Activated CD8-positive, alpha-beta T cell treated with anti-CD3 and anti-CD28 coated beads for 36 hours (primary cell): ENCODE measurements around the gene CDC42EP3. TPM values are rescaled to one million over a fixed set of nuclear protein-coding genes. Genes with fewer than 3 reads are reported as not detected.

Source experiments
- ATAC-seq: fragments of 200-7000 bp; cut with Tn5 transposase; one replicate; pipeline ENCODE4 v1.10.0; 2021; ENCODE audit warnings: mild to moderate bottlenecking, moderate library complexity
- CTCF ChIA-PET: fragments of 350-600 bp; sonication (Branson Sonifier 250); formaldehyde crosslinking; loops from one replicate; lab custom pipeline; 2021; ENCODE audit warnings: antibody characterized with exemption; lab: Charles Lee
- POLR2A ChIA-PET: fragments of 350-600 bp; sonication (Branson Sonifier 250); formaldehyde crosslinking; loops from one replicate; lab custom pipeline; 2021; ENCODE audit warnings: antibody characterized with exemption; lab: Charles Lee
- DNase-seq: peaks from one replicate; pipeline ENCODE4 v3.0.0-alpha.2; 2020
- H3K27ac Mint-ChIP-seq: one replicate; pipeline ENCODE4 v1.8.0; 2021; ENCODE audit warnings: mild to moderate bottlenecking, mixed read lengths
- H3K27me3 Mint-ChIP-seq: one replicate; pipeline ENCODE4 v1.8.0; 2021; ENCODE audit warnings: mixed read lengths
- H3K36me3 Mint-ChIP-seq: one replicate; pipeline ENCODE4 v1.8.0; 2021; ENCODE audit warnings: low read depth, mixed read lengths
- H3K4me1 Mint-ChIP-seq: one replicate; pipeline ENCODE4 v1.8.0; 2021; ENCODE audit warnings: low read depth, mixed read lengths
- H3K4me3 Mint-ChIP-seq: one replicate; pipeline ENCODE4 v1.8.0; 2021; ENCODE audit warnings: mild to moderate bottlenecking, moderate library complexity, mixed read lengths
- H3K9me3 Mint-ChIP-seq: one replicate; pipeline ENCODE4 v1.8.0; 2021; ENCODE audit warnings: mixed read lengths
- intact Hi-C: fragments of 100-400 bp; cut with micrococcal nuclease; formaldehyde crosslinking; loops from one replicate; pipeline ENCODE4 v1.10.0; 2022
- total RNA-seq, 2 experiments: library from RNA; stranded (reverse); gene quantifications; one replicate each; pipeline ENCODE4 v1.2.3, GENCODE V29; 2021
- TF ChIP-seq, protein P1 (sequence below): fragments of 200-600 bp; IDR thresholded peaks from one replicate; pipeline ENCODE4 v1.8.0; 2022; ENCODE audit warnings: antibody characterized with exemption, mild to moderate bottlenecking

The CDC42EP3 gene
- total RNA-seq, 2 experiments from 2014 or later = 18.8 to 22.6 TPM

DNA sequence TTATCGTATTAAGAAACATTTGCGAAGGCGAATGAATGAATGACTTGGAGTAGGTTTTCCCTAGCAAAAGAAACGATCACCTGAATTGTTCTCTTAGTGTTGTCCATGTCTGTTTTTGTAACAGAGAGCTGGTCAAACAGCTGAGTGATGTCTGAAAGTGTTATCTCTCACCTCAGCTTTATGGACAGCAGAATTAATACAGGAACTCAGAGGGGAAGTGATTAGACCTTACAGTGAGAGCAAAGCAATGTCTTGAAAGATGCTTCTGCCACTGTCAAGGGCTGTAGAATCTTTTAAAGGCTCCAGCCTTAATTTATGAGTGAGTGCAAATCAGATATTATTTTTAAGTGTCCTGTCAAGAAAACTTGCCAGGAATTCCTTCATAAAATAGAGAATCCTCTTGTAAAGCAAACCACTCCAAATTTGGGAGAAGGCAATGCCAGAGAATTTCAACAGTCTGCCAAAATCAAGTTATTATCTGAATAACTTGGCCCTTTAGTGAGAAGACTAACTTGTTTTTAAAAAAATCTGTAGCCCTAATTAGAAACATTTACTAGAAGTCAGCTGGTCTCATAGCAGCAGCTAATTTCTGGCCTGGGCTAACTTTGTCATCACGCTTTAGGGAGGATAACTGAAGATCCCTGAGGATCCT is 60.7 kb downstream of the CDC42EP3 start:
- no peak for ATAC-seq
- H3K36me3 Mint-ChIP-seq = no peaks in the 10 kb centered on the region
- no peak overlapping the region for H3K4me3 Mint-ChIP-seq
- H3K9me3 Mint-ChIP-seq = peaks cover 10% of the 10 kb centered on the region
- no peak overlapping the region for H3K27ac Mint-ChIP-seq
- intact Hi-C loops = no loop called here
- CTCF ChIA-PET = interaction anchor here (0.6 to 1.8 kb wide), 3 partner anchors 10 to 12 kb away, joined by 3 to 5 read pairs (median 3); no protein-coding TSS in a partner anchor
- no peak for DNase-seq
- TF ChIP-seq, protein P1, sequence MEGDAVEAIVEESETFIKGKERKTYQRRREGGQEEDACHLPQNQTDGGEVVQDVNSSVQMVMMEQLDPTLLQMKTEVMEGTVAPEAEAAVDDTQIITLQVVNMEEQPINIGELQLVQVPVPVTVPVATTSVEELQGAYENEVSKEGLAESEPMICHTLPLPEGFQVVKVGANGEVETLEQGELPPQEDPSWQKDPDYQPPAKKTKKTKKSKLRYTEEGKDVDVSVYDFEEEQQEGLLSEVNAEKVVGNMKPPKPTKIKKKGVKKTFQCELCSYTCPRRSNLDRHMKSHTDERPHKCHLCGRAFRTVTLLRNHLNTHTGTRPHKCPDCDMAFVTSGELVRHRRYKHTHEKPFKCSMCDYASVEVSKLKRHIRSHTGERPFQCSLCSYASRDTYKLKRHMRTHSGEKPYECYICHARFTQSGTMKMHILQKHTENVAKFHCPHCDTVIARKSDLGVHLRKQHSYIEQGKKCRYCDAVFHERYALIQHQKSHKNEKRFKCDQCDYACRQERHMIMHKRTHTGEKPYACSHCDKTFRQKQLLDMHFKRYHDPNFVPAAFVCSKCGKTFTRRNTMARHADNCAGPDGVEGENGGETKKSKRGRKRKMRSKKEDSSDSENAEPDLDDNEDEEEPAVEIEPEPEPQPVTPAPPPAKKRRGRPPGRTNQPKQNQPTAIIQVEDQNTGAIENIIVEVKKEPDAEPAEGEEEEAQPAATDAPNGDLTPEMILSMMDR = no peak
- peaks cover 21% of the 10 kb centered on the region for H3K4me1 Mint-ChIP-seq
- POLR2A ChIA-PET = interaction anchor here (1.2 kb wide), 1 partner anchor 21 kb away, joined by 3 read pairs; no protein-coding TSS in a partner anchor
- H3K27me3 Mint-ChIP-seq = no peaks in the 10 kb centered on the region

GRCh38 chr2:37609782-37610181 is 61.7 kb downstream of the CDC42EP3 start:
- TF ChIP-seq, protein P1 = no peak
- peaks cover 12% of the 10 kb centered on the region for H3K4me1 Mint-ChIP-seq
- H3K4me3 Mint-ChIP-seq = no peak overlapping the region
- intact Hi-C loops = no loop called here
- ChIA-PET POLR2A (interaction anchor here (1.1 kb wide), 1 partner anchor 14 kb away, joined by 3 read pairs; no protein-coding TSS in a partner anchor), CTCF (interaction anchor here (0.5 to 1.8 kb wide), 2 partner anchors 11 to 1235 kb away, joined by 3 to 5 read pairs; no protein-coding TSS in a partner anchor)
- peaks cover 14% of the 10 kb centered on the region for H3K9me3 Mint-ChIP-seq
- peaks cover under 1% of the 10 kb centered on the region for H3K36me3 Mint-ChIP-seq
- H3K27ac Mint-ChIP-seq = no peak overlapping the region
- ATAC-seq = no peak
- no peak for DNase-seq
- no peaks in the 10 kb centered on the region for H3K27me3 Mint-ChIP-seq

DNA sequence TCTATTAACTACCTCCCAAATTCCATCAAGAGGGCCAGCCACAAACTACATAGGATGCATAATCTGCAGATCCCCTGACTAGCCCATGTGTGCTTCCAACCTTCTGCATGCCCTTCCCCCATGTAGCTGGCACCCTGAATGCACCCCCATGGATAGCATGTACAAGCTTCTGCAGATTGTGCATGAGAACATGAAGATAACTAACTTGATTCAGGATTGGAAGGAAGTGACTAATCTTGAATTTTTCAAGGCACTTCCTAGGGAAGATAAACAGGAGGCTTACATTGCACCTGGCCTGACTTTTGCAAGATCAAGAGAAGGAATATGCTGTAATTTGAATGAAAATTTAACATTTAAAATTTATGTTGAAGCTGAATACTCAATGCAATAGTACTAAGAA is 66.7 kb downstream of the CDC42EP3 start:
- Mint-ChIP-seq H3K4me3 (no peak overlapping the region), H3K4me1 (peaks cover 44% of the 10 kb centered on the region), H3K9me3 (peaks cover 22% of the 10 kb centered on the region), H3K27me3 (no peaks in the 10 kb centered on the region), H3K36me3 (peaks cover 11% of the 10 kb centered on the region), H3K27ac (no peak overlapping the region)
- no peak for ATAC-seq
- TF ChIP-seq, protein P1 = no peak
- DNase-seq = no peak
- POLR2A ChIA-PET = no interaction called here
- CTCF ChIA-PET = interaction anchor here (1.0 kb wide), 1 partner anchor 44 kb away, joined by 3 read pairs; no protein-coding TSS in a partner anchor
- intact Hi-C loops = loop anchor here (5.0 kb wide), 1 partner anchor 33 kb away; no protein-coding TSS in a partner anchor

- Mint-ChIP-seq H3K36me3 (peaks cover 24% of the 10 kb centered on the region), H3K27me3 (no peaks in the 10 kb centered on the region), H3K27ac (peak overlapping the region; percentile 76), H3K4me1 (peaks cover 52% of the 10 kb centered on the region), H3K4me3 (peak overlapping the region; percentile 33), H3K9me3 (peaks cover 25% of the 10 kb centered on the region)
- intact Hi-C loops = loop anchor here (5.0 kb wide), 1 partner anchor 35 kb away; no protein-coding TSS in a partner anchor
- no peak for DNase-seq
- POLR2A ChIA-PET = interaction anchor here (1.1 to 1.6 kb wide), 4 partner anchors 21 to 70 kb away, joined by 3 to 5 read pairs (median 3); no protein-coding TSS in a partner anchor
- CTCF ChIA-PET = interaction anchor here (1.1 to 1.9 kb wide), 2 partner anchors 13 kb away, joined by 4 read pairs; no protein-coding TSS in a partner anchor
- ATAC-seq = peak; percentile 38
- TF ChIP-seq, protein P1 = no peak
These were observed 68.7 kb downstream of the CDC42EP3 start for GRCh38 chr2:37602702-37603101.
